GM19397 (cell line): ENCODE data around the gene SRRM1.
"Not testable (repeated sequence)": the region's sequence is repeated elsewhere in the genome, so short reads cannot be mapped to it uniquely, and the experiment has no call there.

Experiments
- ATAC-seq: cut with Tn5 transposase; IDR thresholded peaks from one replicate; pipeline ENCODE4 v1.9.1; 2021; ENCODE audit warnings: mild to moderate bottlenecking, moderate library complexity; ENCODE audit not compliant: unreplicated experiment

The SRRM1 gene

DNA sequence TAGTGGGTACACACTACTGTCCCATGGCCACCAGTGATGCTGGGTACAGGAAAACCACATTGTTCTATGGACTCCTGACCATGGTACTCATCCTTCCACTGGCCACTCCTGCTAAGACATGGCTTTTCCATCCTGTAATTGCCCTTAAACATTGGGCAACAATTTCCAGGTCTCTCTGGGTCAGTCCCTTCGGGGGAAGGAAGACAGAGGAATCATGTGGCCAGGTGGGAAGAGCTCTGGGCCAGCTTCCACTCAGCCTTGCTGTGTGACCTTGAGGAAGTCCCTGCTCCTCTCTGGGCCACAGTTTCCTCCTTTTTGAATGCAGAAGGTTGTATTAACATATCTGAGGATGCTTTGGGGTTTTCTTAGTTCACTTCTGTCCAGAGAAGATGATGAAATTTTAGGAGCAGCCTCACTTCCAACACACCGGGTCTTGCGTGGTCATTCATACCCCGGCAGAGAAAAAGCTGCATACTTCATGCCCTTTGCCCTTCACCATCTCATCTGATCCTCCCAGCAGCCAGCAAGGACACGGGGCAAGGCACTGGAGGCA lies 50.8 kb downstream of the SRRM1 start:
- ATAC-seq: no peak

DNA sequence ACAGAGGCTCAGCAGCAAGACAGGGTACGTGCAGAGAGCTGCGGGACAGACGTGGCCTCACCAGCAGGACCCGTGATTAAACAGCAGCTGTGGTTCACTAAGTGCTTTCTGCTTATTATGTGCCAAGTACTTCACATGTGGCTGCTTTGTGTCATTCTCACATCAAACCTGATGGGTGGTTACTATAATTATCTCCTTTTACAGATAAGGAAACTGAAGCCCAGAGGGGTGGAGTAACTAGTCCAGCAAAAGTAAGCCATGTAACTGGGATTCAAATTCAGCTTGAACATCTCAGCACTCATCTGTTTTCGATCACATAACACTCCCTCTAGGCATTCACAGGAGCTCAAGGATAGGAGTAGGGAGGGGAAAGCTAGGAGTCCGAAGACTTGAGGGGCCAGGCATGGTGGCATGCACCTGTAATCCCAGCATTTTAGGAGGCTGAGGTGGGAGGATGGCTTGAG lies 51.3 kb downstream of the SRRM1 start:
- ATAC-seq: no peak

DNA sequence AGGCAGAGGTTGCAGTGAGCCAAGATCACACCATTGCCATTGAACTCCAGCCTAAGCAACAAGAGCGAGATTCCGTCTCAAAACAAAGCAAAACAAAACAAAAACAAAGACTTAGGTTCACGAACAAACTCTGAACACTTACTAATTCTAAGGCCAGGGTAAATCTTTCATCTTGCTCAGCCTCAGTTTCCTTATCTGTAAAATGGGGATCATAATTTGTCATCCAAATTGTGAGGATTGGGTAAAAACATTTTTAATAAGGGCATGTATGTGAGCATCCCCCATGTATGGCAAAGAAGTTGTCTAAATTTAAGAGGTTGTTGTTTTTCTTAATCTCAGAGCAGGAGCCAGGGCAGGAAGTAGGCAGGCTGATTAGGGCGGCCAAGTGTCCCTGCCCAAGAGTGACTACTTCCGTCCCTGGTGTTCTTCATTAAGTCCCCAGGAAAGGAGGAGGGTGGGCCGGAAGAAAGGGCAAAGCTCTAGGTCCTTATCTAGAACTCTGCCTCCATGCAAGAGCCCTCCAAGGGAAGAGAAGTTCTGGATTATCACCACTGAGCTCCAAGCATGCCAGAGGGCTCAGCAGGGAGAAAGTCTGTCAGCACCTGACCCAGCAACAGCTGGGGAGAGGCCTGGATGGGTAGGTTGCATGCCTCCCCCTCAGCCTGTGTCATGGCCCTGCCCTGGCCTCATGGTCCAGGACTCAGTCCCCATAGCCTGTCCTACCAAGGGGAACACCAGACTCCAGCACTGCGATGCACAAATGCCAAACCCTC lies 52.3 kb downstream of the SRRM1 start:
- ATAC-seq: no peak

DNA sequence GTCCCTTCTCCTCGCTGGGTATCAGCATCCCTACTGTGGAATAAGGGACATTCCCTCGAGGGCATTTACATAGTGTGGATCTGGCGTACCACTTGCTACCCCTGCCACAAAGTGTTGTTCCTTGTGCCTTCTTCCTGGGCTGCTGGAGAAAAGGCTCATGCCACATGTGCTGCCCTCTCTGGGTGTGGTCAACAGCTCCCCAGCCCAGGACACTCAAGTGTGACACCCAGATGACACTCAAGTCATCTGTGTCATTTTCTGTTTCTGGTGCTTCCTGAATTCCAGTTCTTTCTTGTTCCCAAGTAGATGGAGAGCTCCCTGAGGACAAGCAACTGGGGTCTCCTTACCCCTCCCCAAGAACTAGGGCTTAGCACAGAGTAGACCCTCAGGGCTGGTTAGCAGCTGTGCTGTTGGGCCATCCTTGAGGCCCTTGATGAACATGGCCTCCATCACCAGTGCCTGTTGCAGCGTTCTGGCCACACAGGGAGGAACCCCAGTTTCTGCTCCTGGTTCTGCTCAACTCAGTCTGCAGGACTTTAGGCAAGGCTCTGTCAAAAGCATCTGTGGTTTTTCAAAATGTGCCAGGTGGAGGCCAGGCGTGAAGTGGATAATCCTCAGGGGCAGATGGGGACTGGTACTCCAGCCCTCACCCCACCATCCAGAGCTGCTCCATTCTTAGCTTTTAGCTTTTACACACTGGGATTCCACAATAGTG lies 53.1 kb downstream of the SRRM1 start:
- no peak for ATAC-seq

DNA sequence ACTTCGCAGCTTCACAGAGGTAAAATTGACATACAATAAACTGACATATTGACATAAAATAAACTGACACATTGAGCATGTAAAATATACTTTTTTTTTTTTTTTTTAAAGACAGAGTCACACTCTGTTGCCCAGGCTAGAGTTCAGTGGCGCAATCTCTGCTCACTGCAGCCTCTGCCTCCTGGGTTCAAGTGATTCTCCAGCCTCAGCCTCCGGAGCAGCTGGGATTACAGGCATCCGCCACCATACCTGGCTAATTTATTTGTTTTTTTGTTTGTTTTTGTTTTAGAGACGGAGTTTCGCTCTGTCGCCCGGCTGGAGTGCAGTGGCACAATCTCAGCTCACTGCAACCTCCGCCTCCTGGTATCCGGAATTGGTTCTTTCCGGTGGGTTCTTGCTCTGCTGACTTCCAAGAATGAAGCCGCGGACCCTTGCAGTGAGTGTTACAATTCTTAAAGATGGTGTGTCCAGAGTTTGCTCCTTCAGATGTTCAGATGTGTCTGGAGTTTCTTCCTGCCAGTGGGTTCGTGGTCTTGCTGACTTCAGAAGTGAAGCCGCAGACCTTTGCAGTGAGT lies 53.7 kb downstream of the SRRM1 start:
- ATAC-seq: no peak

DNA sequence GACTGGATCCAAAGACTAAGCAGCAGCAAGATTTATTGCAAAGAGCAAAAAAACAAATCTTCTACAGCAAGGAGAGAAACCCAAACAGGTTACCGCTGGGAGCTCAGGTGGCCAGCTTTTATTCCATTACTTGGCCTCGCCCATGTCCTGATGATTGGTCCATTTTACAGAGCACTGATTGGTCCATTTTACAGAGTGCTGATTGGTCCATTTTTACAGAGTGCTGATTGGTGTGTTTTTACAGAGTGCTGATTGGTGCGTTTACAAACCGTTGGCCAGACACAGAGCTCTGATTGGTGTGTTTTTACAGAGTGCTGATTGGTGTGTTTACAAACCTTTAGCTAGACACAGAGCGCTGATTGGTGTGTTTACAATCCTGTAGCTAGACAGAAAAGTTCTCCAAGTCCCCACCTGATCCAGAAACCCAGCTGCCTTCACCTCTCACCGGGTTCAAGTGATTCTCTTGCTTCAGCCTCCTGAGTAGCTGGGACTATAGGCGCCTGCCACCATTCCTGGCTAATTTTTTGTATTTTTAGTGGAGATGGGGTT lies 54.4 kb downstream of the SRRM1 start:
- not testable (repeated sequence) for ATAC-seq

DNA sequence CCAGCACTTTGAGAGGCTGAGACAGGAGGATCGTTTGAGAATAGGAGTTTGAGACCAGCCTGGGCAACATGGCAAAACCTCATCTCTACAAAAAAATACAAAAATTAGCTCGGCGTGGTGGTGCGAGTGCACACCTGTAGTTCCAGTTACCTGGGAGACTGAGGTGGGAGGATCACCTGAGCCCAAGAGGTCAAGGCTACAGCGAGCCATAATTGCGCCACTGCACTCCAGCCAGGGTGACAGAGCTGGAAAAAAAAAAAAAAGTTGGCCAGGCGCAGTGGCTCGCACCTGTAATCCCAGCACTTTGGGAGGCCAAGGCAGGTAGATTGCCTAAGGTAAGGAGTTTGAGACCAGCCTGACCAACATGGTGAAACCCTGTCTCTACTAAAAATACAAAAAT lies 55.2 kb downstream of the SRRM1 start:
- ATAC-seq: not testable (repeated sequence)

DNA sequence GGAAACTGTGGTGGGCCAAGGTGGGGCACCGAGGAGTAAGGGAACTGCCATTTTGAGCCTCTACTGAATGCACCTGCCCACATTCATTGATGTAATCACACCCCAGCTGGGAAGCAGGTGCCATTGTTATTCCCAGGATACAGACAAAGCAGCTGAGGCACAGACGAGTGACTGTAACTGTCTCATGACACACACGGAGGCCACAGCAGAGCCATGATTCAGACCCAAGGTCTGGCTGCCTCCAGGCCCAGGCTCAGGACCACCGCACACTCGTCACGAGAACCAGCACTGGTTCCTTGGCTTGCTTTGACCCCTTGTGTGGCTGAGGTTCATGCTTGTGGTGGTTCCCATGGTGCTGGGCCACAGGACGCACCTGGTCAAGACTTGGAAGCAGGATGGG lies 56.5 kb downstream of the SRRM1 start:
- ATAC-seq: no peak

DNA sequence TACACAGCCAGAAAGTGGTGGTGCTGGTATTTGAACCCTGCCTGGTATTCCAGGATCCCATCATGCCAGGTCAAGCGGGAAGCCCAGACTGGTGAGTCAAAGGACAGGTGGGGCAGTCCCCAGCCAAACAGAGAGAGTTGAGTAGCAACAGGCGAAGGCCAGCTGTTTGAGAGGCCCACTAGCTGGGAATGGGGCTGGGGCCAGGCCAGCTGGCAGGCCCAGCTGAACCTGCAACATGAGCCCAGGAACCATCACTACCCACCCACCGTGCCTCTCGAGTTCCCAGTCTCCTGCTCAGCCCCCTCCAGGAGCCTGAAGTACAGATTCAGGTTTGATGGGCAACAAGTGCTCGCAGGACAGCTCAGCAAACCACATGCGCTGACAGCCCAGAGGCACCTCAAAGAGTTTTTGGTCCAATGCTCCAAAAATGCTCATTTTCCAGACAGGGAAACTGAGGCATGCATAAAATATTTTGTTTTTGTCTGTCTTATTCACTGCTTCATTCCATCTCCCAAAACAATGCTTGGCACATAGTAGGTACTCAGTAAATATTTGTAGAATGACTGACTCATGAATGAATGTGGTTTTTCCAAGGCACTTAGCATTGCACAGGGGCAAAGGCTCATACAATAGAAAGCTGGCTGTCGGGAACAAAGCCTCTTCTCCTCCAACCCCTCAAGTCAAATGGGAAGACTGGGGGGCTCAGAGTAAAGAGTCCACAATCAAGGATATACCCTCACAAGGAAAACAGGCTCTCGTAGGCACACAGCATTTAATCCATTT lies 59.6 kb downstream of the SRRM1 start:
- no peak for ATAC-seq

DNA sequence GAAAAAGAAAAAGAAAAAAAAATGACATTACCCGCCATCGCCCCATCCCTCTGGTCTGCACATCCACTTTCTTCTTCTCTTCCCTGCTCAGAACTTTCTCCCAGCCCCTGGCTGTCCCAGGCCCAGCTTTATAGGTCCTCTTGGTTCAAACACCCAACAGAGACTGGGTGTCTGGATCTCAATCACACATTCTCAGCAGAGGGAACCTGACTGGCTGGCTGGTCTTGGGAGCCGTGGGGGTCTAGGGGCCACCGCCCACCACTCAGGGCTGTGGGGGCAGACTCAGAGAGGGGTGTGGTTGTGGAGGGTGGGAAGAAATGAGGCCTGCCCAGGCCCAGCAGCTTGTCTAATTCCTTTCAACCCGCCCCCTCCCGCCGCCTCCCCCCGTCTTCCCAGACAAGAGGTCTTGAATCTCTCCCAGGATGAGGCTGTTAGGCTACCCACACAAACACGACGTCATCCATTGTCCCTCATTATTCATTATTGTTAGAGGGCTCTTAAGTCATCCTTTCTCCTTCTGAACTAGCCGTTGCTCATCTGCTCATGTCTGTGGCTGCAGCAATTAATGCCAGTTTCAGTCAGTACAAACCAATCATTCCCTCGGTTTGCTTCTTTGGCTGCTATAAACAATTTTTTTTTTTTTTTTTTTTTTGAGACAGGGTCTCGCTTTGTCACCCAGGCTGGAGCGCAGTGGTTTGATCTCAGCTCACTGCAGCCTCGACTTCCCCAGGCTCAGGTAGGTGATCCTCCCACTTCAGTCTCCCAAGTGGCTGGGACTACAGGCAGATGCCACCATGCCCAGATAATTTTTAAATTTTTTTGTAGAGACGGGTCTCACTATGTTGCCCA lies 61.5 kb downstream of the SRRM1 start:
- ATAC-seq: no peak

DNA sequence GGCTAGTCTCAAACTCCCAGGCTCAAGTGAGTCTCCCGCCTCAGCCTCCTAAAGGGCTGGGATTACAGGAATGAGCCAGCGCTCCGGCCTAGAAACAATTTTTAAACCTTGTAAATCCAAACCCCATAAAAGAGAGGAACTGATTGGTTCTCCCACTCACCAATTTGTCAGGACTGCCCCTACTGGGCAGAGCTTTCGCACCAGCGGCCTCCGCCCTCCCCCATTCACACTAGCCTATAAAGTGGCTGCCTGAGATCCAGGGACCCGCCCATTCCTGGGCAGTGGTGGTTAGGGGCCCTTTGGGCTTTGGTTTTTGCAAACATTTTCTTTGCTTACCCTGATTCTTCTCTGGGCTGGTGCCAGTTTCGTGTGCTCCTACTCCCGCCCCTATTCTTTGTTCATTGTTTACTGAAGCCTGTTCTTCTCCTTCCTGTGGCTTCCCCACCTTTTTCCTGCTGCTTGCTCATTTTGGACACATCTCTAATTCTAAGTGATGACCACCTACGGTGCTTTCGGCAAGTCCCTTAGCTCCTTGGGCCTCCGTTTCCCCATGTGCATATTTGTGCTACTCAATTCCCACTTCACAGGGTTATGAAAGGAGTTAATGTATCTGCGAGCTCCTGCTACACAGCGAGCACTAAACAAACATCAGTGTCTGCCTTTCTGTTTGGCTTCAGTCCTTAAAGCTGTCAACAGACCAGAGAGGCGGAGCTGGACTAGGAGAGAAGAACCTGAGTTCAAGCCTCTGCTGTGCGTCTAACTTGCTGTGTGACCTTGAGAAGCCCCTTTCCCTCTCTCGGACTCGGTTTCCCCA lies 62.4 kb downstream of the SRRM1 start:
- peak; percentile 72 for ATAC-seq

DNA sequence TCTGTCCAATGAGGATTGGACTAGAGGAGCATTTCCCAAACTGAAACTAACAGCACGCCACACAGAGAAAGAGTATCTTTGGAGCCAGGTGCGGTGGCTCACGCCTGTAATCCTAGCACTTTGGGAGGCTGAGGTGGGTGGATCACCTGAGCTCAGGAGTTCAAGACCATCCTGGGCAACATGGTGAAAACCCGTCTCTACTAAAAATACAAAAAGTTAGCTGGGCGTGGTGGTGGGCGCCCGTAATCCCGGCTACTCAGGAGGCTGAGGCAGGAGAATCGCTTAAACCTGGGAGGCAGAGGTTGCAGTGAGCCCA lies 62.9 kb downstream of the SRRM1 start:
- ATAC-seq: not testable (repeated sequence)

DNA sequence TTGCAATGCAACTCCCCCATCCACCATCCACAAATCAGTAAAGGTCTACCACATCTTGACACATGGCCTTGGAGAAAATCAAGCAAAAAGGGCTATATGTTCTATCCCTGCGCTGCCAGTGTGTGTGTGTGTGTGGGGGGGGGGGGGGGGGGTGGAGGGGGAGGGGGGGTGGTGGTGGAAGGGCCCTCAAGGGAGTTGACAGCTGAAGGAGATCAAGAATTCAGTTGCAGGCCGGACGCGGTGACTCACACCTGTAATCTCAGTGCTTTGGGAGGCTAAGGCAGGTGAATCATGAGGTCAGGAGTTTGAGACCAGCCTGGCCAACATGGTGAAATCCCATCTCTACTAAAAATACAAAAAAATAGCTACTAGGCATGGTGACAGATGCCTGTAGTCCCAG lies 64.6 kb downstream of the SRRM1 start:
- ATAC-seq: no peak

DNA sequence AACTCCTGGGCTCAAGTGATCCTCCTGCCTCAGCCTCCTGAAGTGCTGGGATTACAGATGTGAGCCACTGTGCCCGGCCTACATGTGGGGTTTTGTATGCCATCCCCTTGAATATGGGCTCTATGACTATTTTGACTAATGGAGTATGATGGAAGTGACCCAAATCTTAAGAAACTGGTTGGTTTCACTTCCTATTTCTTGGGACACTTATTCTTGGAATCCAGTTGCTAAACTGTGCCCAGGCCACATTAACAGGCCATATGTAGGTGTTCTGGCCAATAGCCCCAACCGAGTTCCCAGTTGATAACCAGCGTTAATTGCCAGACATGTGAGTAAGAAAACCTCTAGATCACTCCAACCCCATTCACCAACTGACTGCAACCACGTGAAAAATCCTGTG lies 65.8 kb downstream of the SRRM1 start:
- no peak for ATAC-seq

DNA sequence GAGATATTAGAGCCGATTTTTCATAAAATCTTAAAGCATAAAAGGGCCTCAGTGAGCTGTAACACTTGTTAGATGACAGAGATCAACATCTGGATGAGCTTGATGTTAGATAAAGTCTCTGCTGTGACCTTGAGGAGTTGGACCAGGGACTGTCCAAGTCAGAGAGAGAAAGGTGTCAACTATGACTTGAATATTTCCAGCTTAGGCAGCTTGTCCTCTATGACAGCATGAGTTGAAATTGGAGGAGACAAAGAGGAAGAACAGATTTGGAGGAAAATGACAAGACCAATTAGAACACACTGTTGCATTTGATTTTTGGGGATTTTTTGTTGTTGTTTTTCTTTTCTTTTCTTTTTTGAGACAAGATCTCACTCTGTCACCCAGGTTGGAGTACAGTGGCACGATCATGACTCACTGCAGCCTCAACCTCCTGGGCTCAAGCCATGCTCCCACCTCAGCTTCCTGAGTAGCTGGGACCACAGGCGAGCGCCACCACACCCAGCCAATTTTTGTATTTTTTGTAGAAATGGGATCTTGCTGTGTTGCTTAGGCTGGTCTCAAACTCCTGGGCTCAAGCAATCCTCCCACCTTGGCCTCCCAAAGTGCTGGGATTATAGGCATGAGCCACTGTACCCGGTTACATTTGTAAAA lies 66.8 kb downstream of the SRRM1 start:
- no peak for ATAC-seq

DNA sequence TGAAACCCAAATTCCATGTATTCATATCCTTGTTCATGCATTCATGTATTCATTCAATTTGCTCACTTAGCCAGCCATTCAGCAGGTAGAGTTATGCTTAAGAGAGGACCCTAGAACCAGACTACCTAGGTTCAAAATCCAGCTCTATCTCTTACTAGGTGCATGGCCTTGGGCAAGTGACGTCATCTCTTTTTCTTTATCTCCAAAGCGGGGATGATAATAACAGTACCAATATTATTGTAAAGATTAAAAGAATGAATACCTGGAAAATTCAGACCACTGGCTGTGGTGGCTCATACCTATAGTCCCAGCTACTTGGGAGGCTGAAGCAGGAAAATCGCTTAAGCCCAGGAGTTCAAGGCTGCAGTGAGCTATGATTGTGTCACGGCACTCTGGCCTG lies 68.2 kb downstream of the SRRM1 start:
- ATAC-seq: no peak

DNA sequence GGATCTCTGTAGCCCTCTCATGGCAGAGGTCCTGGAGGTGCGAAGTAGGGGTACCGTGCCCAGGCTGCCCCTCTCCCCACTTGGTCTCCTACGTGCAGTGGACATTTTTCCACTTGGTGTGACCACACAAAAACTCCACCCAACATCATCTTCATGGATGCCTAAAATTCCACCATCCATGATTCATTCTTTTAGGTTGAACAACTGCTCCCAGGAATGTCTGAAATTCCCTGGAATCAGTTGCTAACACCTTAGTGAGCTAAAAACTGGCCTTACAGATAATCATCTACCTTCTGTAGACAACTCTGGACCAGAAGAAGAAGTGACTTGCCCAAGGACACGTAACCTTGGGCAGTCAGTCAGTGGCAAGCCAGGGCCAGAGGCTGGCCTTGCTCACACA lies 70.1 kb downstream of the SRRM1 start:
- ATAC-seq: no peak

DNA sequence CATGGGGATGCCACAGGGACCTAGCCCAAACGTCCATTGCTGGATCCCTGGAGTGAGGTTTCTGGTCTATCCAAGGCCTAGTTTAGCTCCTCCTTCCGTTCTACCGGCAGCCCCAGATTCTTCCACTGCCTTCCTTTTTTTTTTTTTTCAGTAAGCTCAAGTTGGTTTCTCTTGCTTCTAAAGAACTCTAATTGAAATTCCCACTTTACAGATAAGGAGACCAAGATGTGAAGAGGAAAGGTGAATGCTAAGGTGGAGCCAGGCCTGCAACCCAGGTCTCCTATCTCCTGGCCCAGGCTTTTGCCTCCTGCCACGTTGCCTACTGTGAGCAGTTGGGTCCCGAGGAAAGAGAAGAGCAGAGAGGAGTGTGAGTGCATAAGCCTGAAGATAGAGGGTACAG lies 70.6 kb downstream of the SRRM1 start:
- no peak for ATAC-seq
